Breast epithelium (tissue), 3 donors: ENCODE results near the gene IER5.

Source experiments
- CTCF ChIP-seq, 3 donors: fragments of 450-650 bp; IDR thresholded peaks; one replicate each; pipeline ENCODE4 v1.5.1; 2016 to 2017; ENCODE audit warnings: antibody characterized with exemption in 3 of 3, mild to moderate bottlenecking in 3 of 3, moderate library complexity in 3 of 3
- POLR2A ChIP-seq: fragments of 450-650 bp; IDR thresholded peaks from one replicate; pipeline ENCODE4 v1.6.1; 2016; ENCODE audit warnings: antibody characterized with exemption, mild to moderate bottlenecking, moderate library complexity

- TF ChIP-seq CTCF (IDR thresholded peaks at IDR 0.05) (no peak), POLR2A (no peak)
Observed at GRCh38 chr1:181116819-181117390, 28.4 kb downstream of the IER5 start.
